GM04504 (cell line): Measurements from ENCODE around the gene EFNB2.
A peak's percentile ranks its signal among the peaks of the same experiment; 100 is the strongest.

ENCODE experiments used
- DNase-seq: peaks from one replicate; pipeline ENCODE4 v3.0.0-alpha.2; 2012; ENCODE audit warnings: low read depth

Gene EFNB2

GRCh38 chr13:106550570-106551135, 15.2 kb upstream of the EFNB2 start:
- DNase-seq, result no peak

GRCh38 chr13:106548064-106548696, 12.7 kb upstream of the EFNB2 start:
- no peak for DNase-seq

GRCh38 chr13:106541826-106542225, 6.4 kb upstream of the EFNB2 start:
- DNase-seq, result no peak

GRCh38 chr13:106540613-106541012, 5.2 kb upstream of the EFNB2 start:
- no peak for DNase-seq

GRCh38 chr13:106537521-106537920, 2.1 kb upstream of the EFNB2 start:
- no peak for DNase-seq

- DNase-seq, result peak; percentile 58
Observed at GRCh38 chr13:106536244-106537034, 977 bp upstream of the EFNB2 start.

- DNase-seq, result no peak
Observed at GRCh38 chr13:106534639-106535551, 567 bp downstream of the EFNB2 start.

GRCh38 chr13:106533943-106534638, 1.4 kb downstream of the EFNB2 start:
- no peak for DNase-seq

GRCh38 chr13:106533101-106533942, 2.1 kb downstream of the EFNB2 start:
- DNase-seq, result peak; percentile 52

- DNase-seq, result no peak
Observed at GRCh38 chr13:106532111-106532929, 3.1 kb downstream of the EFNB2 start.

GRCh38 chr13:106530980-106531481, 4.4 kb downstream of the EFNB2 start:
- DNase-seq, result no peak

GRCh38 chr13:106530171-106530851, 5.2 kb downstream of the EFNB2 start:
- no peak for DNase-seq

GRCh38 chr13:106529415-106530170, 5.9 kb downstream of the EFNB2 start:
- DNase-seq, result no peak

- DNase-seq, result no peak
Observed at GRCh38 chr13:106528718-106529414, 6.6 kb downstream of the EFNB2 start.

- no peak for DNase-seq
Observed at GRCh38 chr13:106527826-106528225, 7.6 kb downstream of the EFNB2 start.

- DNase-seq, result no peak
Observed at GRCh38 chr13:106527445-106527801, 8.0 kb downstream of the EFNB2 start.

GRCh38 chr13:106526738-106527444, 8.6 kb downstream of the EFNB2 start:
- no peak for DNase-seq
